Measurements from ENCODE around the gene ARFIP1. TPM values are rescaled to one million over a fixed set of nuclear protein-coding genes. Genes with fewer than 3 reads are reported as not detected.

ARFIP1 gene
- total and polyA plus RNA-seq, 12 donors: 7.4 to 18.7 (median 14.9) TPM

DNA sequence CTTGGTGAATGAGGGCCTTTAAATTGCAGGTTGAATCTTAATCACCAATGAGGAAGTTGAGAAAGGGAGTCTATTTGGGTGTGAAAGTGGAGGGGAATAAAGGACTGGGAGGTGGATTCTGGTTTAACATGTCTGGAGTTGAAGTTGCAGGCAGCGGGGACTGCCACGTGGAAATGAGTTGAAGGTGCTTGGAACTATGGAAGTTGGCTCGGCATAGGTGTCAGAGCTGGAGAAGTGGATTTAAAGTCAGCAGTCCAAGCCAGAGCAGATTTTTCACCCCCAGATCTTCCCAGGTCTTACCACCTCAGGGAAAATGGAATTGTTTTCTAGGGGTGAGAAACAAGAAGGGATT lies 45.1 kb upstream of the ARFIP1 start:
- no peak for DNase-seq
- no peak overlapping the region for H3K27ac ChIP-seq
- intact Hi-C loops (cut with DNase I): loop anchor here in 9 of 10 donors (1.0 to 10.0 kb wide), 9 partner anchors 87 to 327 kb away; no protein-coding TSS in a partner anchor
- no peaks in the 10 kb centered on the region for H3K27me3 ChIP-seq
- H3K36me3 ChIP-seq: no peaks in the 10 kb centered on the region
- 70 to 75% methylated on average over 3 of the region's 3 CpGs for WGBS, 2 donors
- no peaks in the 10 kb centered on the region for H3K9me3 ChIP-seq
- TF ChIP-seq, protein P1, sequence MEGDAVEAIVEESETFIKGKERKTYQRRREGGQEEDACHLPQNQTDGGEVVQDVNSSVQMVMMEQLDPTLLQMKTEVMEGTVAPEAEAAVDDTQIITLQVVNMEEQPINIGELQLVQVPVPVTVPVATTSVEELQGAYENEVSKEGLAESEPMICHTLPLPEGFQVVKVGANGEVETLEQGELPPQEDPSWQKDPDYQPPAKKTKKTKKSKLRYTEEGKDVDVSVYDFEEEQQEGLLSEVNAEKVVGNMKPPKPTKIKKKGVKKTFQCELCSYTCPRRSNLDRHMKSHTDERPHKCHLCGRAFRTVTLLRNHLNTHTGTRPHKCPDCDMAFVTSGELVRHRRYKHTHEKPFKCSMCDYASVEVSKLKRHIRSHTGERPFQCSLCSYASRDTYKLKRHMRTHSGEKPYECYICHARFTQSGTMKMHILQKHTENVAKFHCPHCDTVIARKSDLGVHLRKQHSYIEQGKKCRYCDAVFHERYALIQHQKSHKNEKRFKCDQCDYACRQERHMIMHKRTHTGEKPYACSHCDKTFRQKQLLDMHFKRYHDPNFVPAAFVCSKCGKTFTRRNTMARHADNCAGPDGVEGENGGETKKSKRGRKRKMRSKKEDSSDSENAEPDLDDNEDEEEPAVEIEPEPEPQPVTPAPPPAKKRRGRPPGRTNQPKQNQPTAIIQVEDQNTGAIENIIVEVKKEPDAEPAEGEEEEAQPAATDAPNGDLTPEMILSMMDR (IDR thresholded peaks at IDR 0.05): no peak
- ATAC-seq: no peak
- no peak overlapping the region for H3K4me3 ChIP-seq
- H3K4me1 ChIP-seq: peaks cover 0 to 2% (median 0%) of the 10 kb centered on the region in 9 donors

- ATAC-seq (peak in 1 of 8 donors; percentile 43), DNase-seq (no peak)
- H3K9me3 ChIP-seq: no peaks in the 10 kb centered on the region
- 15 to 18% methylated on average over 2 of the region's 2 CpGs for WGBS, 2 donors
- TF ChIP-seq, protein P1 (IDR thresholded peaks at IDR 0.05): peak in 8 of 9 donors; percentile 45 to 79 (median 68)
- H3K27ac ChIP-seq: no peak overlapping the region
- no peak overlapping the region for H3K4me3 ChIP-seq
- H3K4me1 ChIP-seq: no peaks in the 10 kb centered on the region
- H3K27me3 ChIP-seq: no peaks in the 10 kb centered on the region
- no peaks in the 10 kb centered on the region for H3K36me3 ChIP-seq
- intact Hi-C loops (cut with DNase I): loop anchor here in 8 of 10 donors (1.0 to 10.0 kb wide), 7 partner anchors 91 to 328 kb away; no protein-coding TSS in a partner anchor
Observed at GRCh38 chr4:152735396-152735859, 44.3 kb upstream of the ARFIP1 start.

- intact Hi-C loops (cut with DNase I): loop anchor here in 8 of 10 donors (1.0 to 10.0 kb wide), 7 partner anchors 91 to 329 kb away; no protein-coding TSS in a partner anchor
- Histone ChIP-seq H3K36me3 (no peaks in the 10 kb centered on the region), H3K27me3 (no peaks in the 10 kb centered on the region), H3K27ac (no peak overlapping the region), H3K9me3 (no peaks in the 10 kb centered on the region), H3K4me1 (no peaks in the 10 kb centered on the region), H3K4me3 (no peak overlapping the region)
- TF ChIP-seq, protein P1 (IDR thresholded peaks at IDR 0.05): no peak
- ATAC-seq (no peak), DNase-seq (no peak)
- 42 to 44% methylated on average over 3 of the region's 3 CpGs for WGBS, 2 donors
Observed at GRCh38 chr4:152735906-152736305, 43.8 kb upstream of the ARFIP1 start.

DNA sequence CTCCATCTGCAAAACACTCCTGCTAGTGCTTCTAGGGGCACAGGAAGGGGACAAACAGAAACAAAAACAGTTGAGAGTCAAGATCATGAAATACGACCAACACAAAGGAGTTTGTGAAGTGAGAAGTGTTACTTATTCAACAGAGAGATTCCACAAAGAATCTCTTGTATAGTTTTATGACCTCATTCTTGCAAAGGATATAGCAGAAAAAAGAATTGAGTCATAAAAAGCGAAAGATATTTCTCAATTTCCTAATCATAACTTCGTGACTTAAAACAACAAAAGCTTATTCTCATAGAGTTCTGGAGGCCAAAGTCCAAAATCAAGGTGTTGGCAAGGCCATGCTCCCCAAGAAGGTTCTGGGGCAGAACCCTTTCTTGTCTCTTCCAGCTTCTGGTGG lies 40.9 kb upstream of the ARFIP1 start:
- DNase-seq (no peak), ATAC-seq (no peak)
- Histone ChIP-seq H3K27ac (no peak overlapping the region), H3K4me3 (no peak overlapping the region), H3K36me3 (no peaks in the 10 kb centered on the region), H3K9me3 (no peaks in the 10 kb centered on the region), H3K27me3 (no peaks in the 10 kb centered on the region), H3K4me1 (no peaks in the 10 kb centered on the region)
- 42 to 51% methylated on average over 3 of the region's 3 CpGs for WGBS, 2 donors
- TF ChIP-seq, protein P1 (IDR thresholded peaks at IDR 0.05): no peak
- intact Hi-C loops (cut with DNase I): loop anchor here in 5 of 10 donors (5.0 to 10.0 kb wide), 4 partner anchors 94 to 332 kb away; no protein-coding TSS in a partner anchor

All from heart right ventricle (tissue), 16 donors.